Measurements from ENCODE around the gene GPR152. TPM values are rescaled to one million over a fixed set of nuclear protein-coding genes. Genes with fewer than 3 reads are reported as not detected.

The GPR152 gene
- total and polyA plus RNA-seq, 2 donors (not counting 3 experiments of a cell fraction or from before 2014, with no cell fraction given) = not detected

DNA sequence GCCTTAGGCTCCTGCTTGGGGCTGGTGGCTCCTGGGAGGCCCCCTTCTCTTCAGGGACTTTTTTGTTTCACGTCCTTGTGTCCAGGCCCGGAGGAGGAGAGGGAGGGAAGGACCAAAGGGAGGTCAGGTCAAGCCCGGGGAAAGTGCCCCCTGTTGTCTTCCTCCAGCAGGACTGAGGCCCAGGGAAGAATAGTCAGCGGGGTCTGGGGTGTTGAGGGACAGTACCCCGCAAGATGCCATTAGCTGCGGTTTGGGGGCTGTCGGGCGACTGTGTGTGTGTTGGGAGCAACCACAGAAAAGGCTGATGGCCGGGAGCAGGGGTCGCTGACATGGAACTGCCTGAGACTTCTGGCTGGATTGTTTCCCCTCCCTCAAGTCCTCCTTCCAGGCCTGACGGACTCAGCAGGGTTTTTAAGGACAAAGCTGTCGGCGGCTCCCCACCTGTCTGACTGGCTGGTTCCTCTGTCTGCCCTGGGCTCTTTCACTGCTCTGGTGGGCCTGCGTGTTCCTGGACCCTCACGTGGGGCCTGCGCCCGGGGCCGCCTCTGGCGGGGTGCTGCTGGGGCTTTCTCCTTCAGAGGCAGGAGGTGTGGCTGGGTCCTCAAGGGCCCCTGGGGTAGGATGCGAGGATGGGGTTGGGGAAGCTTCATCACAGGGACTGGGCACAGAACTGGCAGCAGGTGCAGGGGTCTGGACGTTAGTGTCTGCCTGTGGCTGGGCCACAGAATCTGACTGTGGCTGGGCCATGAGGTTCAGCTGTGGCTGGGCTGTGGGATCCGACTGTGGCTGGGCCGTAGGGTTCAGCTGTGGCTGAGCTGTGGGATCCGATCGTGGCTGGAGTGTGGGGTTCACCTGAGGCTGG, 1.5 kb downstream of the GPR152 start:
- POLR2A ChIA-PET = interaction anchor here (1.5 kb wide), 1 partner anchor 10 kb away, joined by 4 read pairs; no protein-coding TSS in a partner anchor
- no TSS peak for BruUV-seq (replicated peaks)
- DNase-seq (ENCODE audit: low read depth, low spot score) = no peak

More for the DNA sequence above, 1.5 kb downstream of the GPR152 start:
- Histone ChIP-seq H4K20me1 (replicated peaks; ENCODE audit: control insufficient read depth, extremely low read depth, insufficient read depth, low read length) (no peaks in the 10 kb centered on the region), H3K9ac (replicated peaks; ENCODE audit: extremely low read depth, insufficient read depth, low read length) (no peak overlapping the region), H2AFZ (ENCODE audit: low read depth, low read length) (no peak overlapping the region), H3K4me1 (ENCODE audit: control insufficient read depth, extremely low read depth, insufficient read depth, low read length) (peaks cover 7% of the 10 kb centered on the region), H3K9me1 (replicated peaks; ENCODE audit: control insufficient read depth, extremely low read depth, insufficient read depth, low read length) (no peaks in the 10 kb centered on the region), H3K9me3 (replicated peaks; ENCODE audit: control insufficient read depth, insufficient read depth, low read length) (no peaks in the 10 kb centered on the region), H3K27me3 (ENCODE audit: control insufficient read depth in 2 of 2, insufficient read depth in 2 of 2, low read length in 2 of 2) (no peaks in the 10 kb centered on the region), H3K27ac (ENCODE audit: insufficient read depth, low read depth, low read length) (no peak overlapping the region), H3K36me3 (ENCODE audit: control insufficient read depth in 2 of 2, extremely low read depth in 1 of 2, insufficient read depth in 2 of 2, low read length in 2 of 2) (no peaks in the 10 kb centered on the region), H3K79me2 (ENCODE audit: control insufficient read depth, insufficient read depth, low read length) (no peaks in the 10 kb centered on the region), H3K4me3 (replicated peaks in 1 of 3; ENCODE audit: insufficient read depth in 1 of 3, low read depth in 1 of 3, low read length in 3 of 3) (no peak overlapping the region), H3K4me2 (ENCODE audit: insufficient read depth, low read length) (no peak overlapping the region)
- TF ChIP-seq GATA2 (IDR thresholded peaks at IDR 0.05; ENCODE audit: insufficient read depth, insufficient read length, low read depth, low read length) = no peak
- TF ChIP-seq, protein P1, sequence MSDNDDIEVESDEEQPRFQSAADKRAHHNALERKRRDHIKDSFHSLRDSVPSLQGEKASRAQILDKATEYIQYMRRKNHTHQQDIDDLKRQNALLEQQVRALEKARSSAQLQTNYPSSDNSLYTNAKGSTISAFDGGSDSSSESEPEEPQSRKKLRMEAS (IDR thresholded peaks at IDR 0.05; ENCODE audit: insufficient read depth, insufficient read length) = no peak
- no peak for TF ChIP-seq EZH2 (IDR thresholded peaks at IDR 0.05; ENCODE audit: borderline replicate concordance, low read depth, low read length, severe bottlenecking)
- no peak for TF ChIP-seq POLR2AphosphoS5 (IDR thresholded peaks at IDR 0.05; ENCODE audit: insufficient read depth, low read depth, low read length)
- no peak for TF ChIP-seq FOS (IDR thresholded peaks at IDR 0.05; ENCODE audit: borderline replicate concordance, insufficient read depth, low read length)
- no peak for TF ChIP-seq MYC (IDR thresholded peaks at IDR 0.05; ENCODE audit: low read depth, low read length)
- TF ChIP-seq JUN (IDR thresholded peaks at IDR 0.05; ENCODE audit: borderline replicate concordance, insufficient read depth, insufficient read length, low read depth) = no peak
- TF ChIP-seq, protein P2, sequence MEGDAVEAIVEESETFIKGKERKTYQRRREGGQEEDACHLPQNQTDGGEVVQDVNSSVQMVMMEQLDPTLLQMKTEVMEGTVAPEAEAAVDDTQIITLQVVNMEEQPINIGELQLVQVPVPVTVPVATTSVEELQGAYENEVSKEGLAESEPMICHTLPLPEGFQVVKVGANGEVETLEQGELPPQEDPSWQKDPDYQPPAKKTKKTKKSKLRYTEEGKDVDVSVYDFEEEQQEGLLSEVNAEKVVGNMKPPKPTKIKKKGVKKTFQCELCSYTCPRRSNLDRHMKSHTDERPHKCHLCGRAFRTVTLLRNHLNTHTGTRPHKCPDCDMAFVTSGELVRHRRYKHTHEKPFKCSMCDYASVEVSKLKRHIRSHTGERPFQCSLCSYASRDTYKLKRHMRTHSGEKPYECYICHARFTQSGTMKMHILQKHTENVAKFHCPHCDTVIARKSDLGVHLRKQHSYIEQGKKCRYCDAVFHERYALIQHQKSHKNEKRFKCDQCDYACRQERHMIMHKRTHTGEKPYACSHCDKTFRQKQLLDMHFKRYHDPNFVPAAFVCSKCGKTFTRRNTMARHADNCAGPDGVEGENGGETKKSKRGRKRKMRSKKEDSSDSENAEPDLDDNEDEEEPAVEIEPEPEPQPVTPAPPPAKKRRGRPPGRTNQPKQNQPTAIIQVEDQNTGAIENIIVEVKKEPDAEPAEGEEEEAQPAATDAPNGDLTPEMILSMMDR (IDR thresholded peaks at IDR 0.05; ENCODE audit: extremely low read depth in 1 of 2, insufficient read depth in 1 of 2, low read depth in 1 of 2, low read length in 2 of 2) = no peak
- intact Hi-C loops (cut with micrococcal nuclease) (no loop called here), dilution Hi-C loops (cut with MboI; ENCODE audit: extremely low pct_ligation_motif_present, low sequenced_read_pairs) (no loop called here)
- no peak for FAIRE-seq
- CTCF ChIA-PET = interaction anchor here (0.8 to 1.4 kb wide), 9 partner anchors 8 to 208 kb away, joined by 3 to 10 read pairs (median 4); partner anchors contain the start of genes AIP, CORO1B, PPP1CA and RAD9A

All from endothelial cell of umbilical vein (primary cell).